ENCODE measurements around the gene NOS2. TPM values are rescaled to one million over a fixed set of nuclear protein-coding genes. Genes with fewer than 3 reads are reported as not detected.
A peak's percentile ranks its signal among the peaks of the same experiment; 100 is the strongest.

Gene NOS2
- polyA plus RNA-seq, 1 experiment: 0.02 TPM

DNA sequence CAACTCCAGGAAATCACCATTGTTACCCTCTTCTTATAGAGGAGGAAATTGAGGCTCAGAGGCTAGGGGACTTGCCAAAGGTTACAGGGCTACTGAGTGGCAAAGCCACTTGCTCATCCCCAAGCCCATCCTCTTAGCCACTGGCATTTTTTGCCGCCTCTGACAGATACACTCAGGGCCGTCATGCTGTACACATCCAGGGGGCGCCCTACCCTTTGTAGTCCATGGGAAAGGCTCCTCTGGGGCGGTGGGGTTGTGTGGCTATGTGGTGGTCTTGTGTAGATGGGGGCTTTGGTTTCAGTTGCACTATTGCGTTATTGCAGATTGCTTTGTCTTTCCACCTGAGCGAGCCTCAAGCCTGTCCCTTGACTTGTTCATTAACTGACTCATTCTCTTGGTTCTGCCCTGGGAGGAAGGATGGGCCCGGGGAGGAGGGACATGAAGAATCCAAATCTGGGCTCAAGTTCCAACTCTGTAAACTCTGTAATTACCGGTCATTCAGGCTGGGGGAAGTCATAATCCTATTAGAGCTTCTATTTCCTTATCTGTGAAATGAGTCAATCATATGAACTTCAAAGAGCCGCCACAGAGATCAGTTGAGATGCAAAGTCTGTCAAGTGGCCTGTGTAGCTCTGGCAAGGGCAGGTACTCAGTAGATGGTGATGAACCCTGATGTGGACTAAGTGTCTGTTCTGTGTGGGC, 2.8 kb downstream of the NOS2 start:
- Histone ChIP-seq H3K4me3 (ENCODE audit: low read depth, low read length) (no peak overlapping the region), H3K27me3 (ENCODE audit: control insufficient read depth, insufficient read depth, low read length) (peaks cover 32% of the 10 kb centered on the region), H3K36me3 (ENCODE audit: control insufficient read depth, insufficient read depth, low read length) (no peaks in the 10 kb centered on the region)
- no peak for DNase-seq (ENCODE audit: low read depth)
- ChIA-PET POLR2A (no interaction called here), CTCF (interaction anchor here (1.4 to 5.1 kb wide), 2 partner anchors 8 to 82 kb away, joined by 3 to 33 read pairs; no protein-coding TSS in a partner anchor)
- TF ChIP-seq CTCF (IDR thresholded peaks at IDR 0.05; ENCODE audit: insufficient read depth, low read depth, low read length): no peak

DNA sequence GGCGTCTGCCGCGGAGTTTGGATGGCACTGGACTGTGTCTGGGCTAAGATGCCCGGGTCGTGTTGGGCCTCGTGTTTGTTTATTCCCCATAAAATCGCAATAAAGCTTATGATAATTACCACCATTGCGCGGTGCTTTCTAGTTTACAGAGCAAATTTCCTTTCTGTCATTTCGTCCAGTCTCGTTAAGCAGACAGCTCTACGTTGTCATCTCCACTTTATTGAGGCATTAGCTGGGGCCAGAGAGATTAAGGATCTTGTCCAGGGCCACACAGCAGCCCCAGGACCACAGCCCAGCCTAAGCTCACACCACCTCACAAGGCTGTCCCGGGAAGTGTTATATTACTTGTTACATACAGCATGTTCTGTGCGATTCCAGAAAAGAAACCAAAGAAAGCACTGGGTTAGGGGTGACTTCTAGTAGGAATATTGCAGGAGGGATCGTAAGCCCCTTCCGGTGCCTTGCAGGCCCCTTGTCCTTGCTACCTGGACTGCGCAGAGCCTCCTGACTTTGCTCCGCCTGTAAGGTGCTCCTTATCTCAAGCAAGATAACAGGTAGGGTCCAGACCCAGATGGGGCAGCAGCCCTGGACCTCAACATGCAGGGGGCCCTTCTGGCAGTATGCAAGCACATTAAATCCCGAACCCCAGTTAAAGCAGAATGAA, 6.3 kb downstream of the NOS2 start:
- Histone ChIP-seq H3K36me3 (ENCODE audit: control insufficient read depth, insufficient read depth, low read length) (no peaks in the 10 kb centered on the region), H3K27me3 (ENCODE audit: control insufficient read depth, insufficient read depth, low read length) (peaks cover 31% of the 10 kb centered on the region), H3K4me3 (ENCODE audit: low read depth, low read length) (peak overlapping the region; percentile 19)
- no peak for DNase-seq (ENCODE audit: low read depth)
- no peak for TF ChIP-seq CTCF (IDR thresholded peaks at IDR 0.05; ENCODE audit: insufficient read depth, low read depth, low read length)
- ChIA-PET CTCF (interaction anchor here (1.0 to 5.1 kb wide), 4 partner anchors 12 to 86 kb away, joined by 3 to 33 read pairs (median 4); no protein-coding TSS in a partner anchor), POLR2A (no interaction called here)

GRCh38 chr17:27793168-27793905, 7.0 kb downstream of the NOS2 start:
- POLR2A ChIA-PET: no interaction called here
- no peak for DNase-seq (ENCODE audit: low read depth)
- no peak for TF ChIP-seq CTCF (IDR thresholded peaks at IDR 0.05; ENCODE audit: insufficient read depth, low read depth, low read length)
- peak overlapping the region; percentile 19 for H3K4me3 ChIP-seq (ENCODE audit: low read depth, low read length)
- H3K27me3 ChIP-seq (ENCODE audit: control insufficient read depth, insufficient read depth, low read length): peaks cover 28% of the 10 kb centered on the region
- CTCF ChIA-PET: interaction anchor here (0.6 to 5.1 kb wide), 4 partner anchors 12 to 86 kb away, joined by 3 to 33 read pairs (median 4); no protein-coding TSS in a partner anchor
- H3K36me3 ChIP-seq (ENCODE audit: control insufficient read depth, insufficient read depth, low read length): no peaks in the 10 kb centered on the region

DNA sequence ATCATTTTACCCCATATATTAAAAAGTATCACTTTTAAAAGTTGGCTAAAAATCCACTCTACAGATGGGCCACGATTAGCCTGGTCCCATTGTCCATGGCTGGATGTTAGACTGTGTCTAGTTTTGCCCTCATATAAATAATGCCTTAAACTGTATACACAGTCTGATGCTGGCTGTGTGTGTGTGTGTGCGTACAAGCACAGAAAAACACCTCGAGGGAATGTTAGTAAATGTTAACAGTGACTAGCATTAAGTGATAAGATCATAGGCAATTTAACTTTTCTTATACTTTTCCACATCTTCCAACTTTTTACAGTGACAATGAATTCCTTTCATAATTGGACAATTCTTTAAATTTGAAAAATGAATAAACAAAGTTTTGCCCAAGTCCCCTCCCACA, 8.2 kb downstream of the NOS2 start:
- ChIA-PET CTCF (no interaction called here), POLR2A (no interaction called here)
- no peak overlapping the region for H3K4me3 ChIP-seq (ENCODE audit: low read depth, low read length)
- peaks cover 23% of the 10 kb centered on the region for H3K27me3 ChIP-seq (ENCODE audit: control insufficient read depth, insufficient read depth, low read length)
- DNase-seq (ENCODE audit: low read depth): no peak
- TF ChIP-seq CTCF (IDR thresholded peaks at IDR 0.05; ENCODE audit: insufficient read depth, low read depth, low read length): no peak
- no peaks in the 10 kb centered on the region for H3K36me3 ChIP-seq (ENCODE audit: control insufficient read depth, insufficient read depth, low read length)

DNA sequence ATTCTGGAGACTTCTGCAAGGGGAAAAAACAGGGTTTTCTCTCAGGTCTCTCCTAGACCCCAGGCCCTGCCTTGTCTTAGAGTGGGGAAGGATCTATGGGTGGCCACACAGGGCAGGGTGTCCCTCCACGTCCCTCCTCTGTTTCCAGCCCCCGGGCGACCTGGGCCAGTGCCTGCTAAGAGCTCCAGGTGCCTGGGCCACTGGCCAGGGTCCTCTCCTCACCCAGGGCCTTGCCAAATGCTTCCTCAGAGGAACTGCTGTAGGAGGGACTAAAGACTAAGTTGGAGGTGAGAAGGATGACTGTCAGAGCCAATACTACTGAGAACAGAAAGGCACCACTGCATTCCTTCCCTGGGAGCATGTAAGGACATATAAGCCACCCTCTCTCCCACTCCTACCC, 11.4 kb downstream of the NOS2 start:
- CTCF ChIA-PET: interaction anchor here (0.9 kb wide), 1 partner anchor 92 kb away, joined by 3 read pairs; no protein-coding TSS in a partner anchor
- Histone ChIP-seq H3K4me3 (ENCODE audit: low read depth, low read length) (no peak overlapping the region), H3K36me3 (ENCODE audit: control insufficient read depth, insufficient read depth, low read length) (no peaks in the 10 kb centered on the region), H3K27me3 (ENCODE audit: control insufficient read depth, insufficient read depth, low read length) (peaks cover 8% of the 10 kb centered on the region; the same call in 1 of the 2 replicates)
- TF ChIP-seq CTCF (IDR thresholded peaks at IDR 0.05; ENCODE audit: insufficient read depth, low read depth, low read length): no peak
- POLR2A ChIA-PET: no interaction called here
- DNase-seq (ENCODE audit: low read depth): no peak
